ENCODE data around the gene KSR1.

DNA sequence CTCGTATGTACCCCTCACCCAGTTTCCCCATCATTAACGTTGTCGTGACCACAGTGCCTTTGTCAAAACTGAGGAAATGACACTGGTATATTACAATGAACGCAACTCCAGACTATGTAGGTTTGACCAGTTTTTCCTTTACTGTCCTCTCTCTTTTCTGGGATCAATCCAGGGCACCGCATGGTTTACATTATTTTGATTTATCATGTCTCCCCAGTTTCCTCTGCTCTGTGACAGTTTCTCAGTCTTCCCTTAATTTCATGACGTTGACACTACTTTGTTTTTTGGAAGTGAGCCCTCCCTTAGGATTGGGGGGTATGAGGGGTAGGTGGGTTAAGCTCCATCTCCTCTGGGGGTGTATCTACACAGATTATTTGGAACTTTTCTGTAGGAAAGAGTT is 98.7 kb downstream of the KSR1 start:
- TF ChIP-seq POLR2AphosphoS5 (IDR thresholded peaks at IDR 0.05; ENCODE audit: low read depth, low read length) (no peak), EZH2phosphoT487 (IDR thresholded peaks at IDR 0.05; ENCODE audit: borderline replicate concordance, low read depth) (no peak), RFX5 (IDR thresholded peaks at IDR 0.05; ENCODE audit: low read length) (no peak), EP300 (IDR thresholded peaks at IDR 0.05; ENCODE audit: borderline replicate concordance in 1 of 2, low read depth in 1 of 2, low read length in 1 of 2) (no peak), FOXJ3 (CRISPR knock-in tag; IDR thresholded peaks at IDR 0.05) (no peak)
- TF ChIP-seq, protein P1, sequence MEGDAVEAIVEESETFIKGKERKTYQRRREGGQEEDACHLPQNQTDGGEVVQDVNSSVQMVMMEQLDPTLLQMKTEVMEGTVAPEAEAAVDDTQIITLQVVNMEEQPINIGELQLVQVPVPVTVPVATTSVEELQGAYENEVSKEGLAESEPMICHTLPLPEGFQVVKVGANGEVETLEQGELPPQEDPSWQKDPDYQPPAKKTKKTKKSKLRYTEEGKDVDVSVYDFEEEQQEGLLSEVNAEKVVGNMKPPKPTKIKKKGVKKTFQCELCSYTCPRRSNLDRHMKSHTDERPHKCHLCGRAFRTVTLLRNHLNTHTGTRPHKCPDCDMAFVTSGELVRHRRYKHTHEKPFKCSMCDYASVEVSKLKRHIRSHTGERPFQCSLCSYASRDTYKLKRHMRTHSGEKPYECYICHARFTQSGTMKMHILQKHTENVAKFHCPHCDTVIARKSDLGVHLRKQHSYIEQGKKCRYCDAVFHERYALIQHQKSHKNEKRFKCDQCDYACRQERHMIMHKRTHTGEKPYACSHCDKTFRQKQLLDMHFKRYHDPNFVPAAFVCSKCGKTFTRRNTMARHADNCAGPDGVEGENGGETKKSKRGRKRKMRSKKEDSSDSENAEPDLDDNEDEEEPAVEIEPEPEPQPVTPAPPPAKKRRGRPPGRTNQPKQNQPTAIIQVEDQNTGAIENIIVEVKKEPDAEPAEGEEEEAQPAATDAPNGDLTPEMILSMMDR (IDR thresholded peaks at IDR 0.05) = no peak
